DOHH2 (cell line): ENCODE data around the gene RBM5.

ENCODE experiments used
- H3F3A ChIP-seq: fragments of 200-600 bp; sonication (generic), shearing (Covaris generic); 2 replicates; pipeline ENCODE4 v1.6.0; 2016; ENCODE audit warnings: antibody characterized with exemption, mild to moderate bottlenecking; ENCODE audit not compliant: control insufficient read depth, insufficient read depth
- H3K27ac ChIP-seq: fragments of 200-600 bp; sonication (generic); 2 replicates; pipeline ENCODE4 v1.5.1; 2014; ENCODE audit warnings: low read depth, mild to moderate bottlenecking, low read length, moderate library complexity
- H3K27me3 ChIP-seq: fragments of 200-600 bp; sonication (generic); 2 replicates; pipeline ENCODE4 v1.6.1; 2014; ENCODE audit warnings: mild to moderate bottlenecking, low read length, mixed read lengths; ENCODE audit not compliant: control insufficient read depth
- H3K36me3 ChIP-seq: fragments of 200-600 bp; sonication (generic); 2 replicates; pipeline ENCODE4 v1.6.1; 2014; ENCODE audit warnings: mild to moderate bottlenecking, low read length, moderate library complexity, mixed read lengths; ENCODE audit not compliant: control insufficient read depth
- H3K4me1 ChIP-seq: fragments of 200-600 bp; sonication (generic); 2 replicates; pipeline ENCODE4 v1.6.1; 2014; ENCODE audit warnings: mild to moderate bottlenecking, low read length, mixed read lengths; ENCODE audit not compliant: control insufficient read depth
- H3K4me2 ChIP-seq: fragments of 200-600 bp; sonication (generic); 2 replicates; pipeline ENCODE4 v1.6.0; 2014; ENCODE audit warnings: mild to moderate bottlenecking, low read length, moderate library complexity
- H3K4me3 ChIP-seq: fragments of 200-600 bp; sonication (generic); 2 replicates; pipeline ENCODE4 v1.5.1; 2014; ENCODE audit warnings: mild to moderate bottlenecking, low read length, mixed read lengths
- H3K79me2 ChIP-seq: fragments of 200-600 bp; sonication (generic); 2 replicates; pipeline ENCODE4 v1.6.1; 2014; ENCODE audit warnings: mild to moderate bottlenecking, low read length, mixed read lengths; ENCODE audit not compliant: control insufficient read depth
- H3K9me2 ChIP-seq: fragments of 200-600 bp; sonication (generic); replicated peaks from 2 replicates; pipeline ENCODE4 v1.6.1; 2014; ENCODE audit warnings: mild to moderate bottlenecking, low read length, mixed read lengths; ENCODE audit not compliant: control insufficient read depth
- H3K9me3 ChIP-seq: fragments of 200-600 bp; sonication (generic); 2 replicates; pipeline ENCODE4 v1.6.1; 2014; ENCODE audit warnings: antibody characterized with exemption, low read length, mixed read lengths; ENCODE audit not compliant: control insufficient read depth, insufficient read depth
- H4K20me1 ChIP-seq: fragments of 200-600 bp; sonication (generic); 2 replicates; pipeline ENCODE4 v1.6.0; 2014; ENCODE audit warnings: low read depth, mild to moderate bottlenecking, antibody characterized with exemption, low read length, moderate library complexity; ENCODE audit not compliant: control insufficient read depth, insufficient read depth
- EZH2phosphoT487 ChIP-seq: fragments of 200-600 bp; sonication (generic); IDR thresholded peaks from 2 replicates; pipeline ENCODE4 v1.6.1; 2017; ENCODE audit warnings: borderline replicate concordance, mild to moderate bottlenecking, antibody characterized with exemption, low read length, moderate library complexity, mixed read lengths
- TF ChIP-seq, protein P1 (sequence below): fragments of 200-600 bp; sonication (generic); IDR thresholded peaks from one replicate; pipeline ENCODE4 v1.5.1; 2014; ENCODE audit warnings: antibody characterized with exemption, mild to moderate bottlenecking, low read depth, low read length; ENCODE audit not compliant: poor library complexity, severe bottlenecking

Gene RBM5

DNA sequence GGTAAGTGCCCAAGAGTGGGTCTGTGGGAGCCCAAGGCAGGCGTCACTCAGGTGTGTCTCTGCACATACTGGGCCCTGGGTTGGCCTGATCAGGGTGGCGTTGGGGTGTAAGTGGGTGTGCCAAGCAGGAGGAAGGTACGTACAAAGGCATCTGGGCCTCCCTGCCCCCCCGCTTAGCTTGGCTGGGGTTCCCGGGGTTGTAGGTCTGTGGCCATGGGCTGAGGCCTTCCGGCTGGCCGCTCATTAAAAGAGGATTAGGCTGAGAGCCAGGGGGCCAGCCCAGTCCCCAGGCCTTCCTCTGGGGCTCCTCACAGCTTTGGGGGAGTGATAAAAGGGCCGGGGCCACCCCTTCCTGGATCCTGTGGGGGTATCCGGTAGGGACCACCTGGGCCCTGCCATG is 79.7 kb downstream of the RBM5 start:
- no peak overlapping the region for H3K4me3 ChIP-seq
- no peaks in the 10 kb centered on the region for H3K79me2 ChIP-seq
- H3K4me1 ChIP-seq: no peaks in the 10 kb centered on the region
- H3F3A ChIP-seq: no peaks in the 10 kb centered on the region
- H3K4me2 ChIP-seq: no peak overlapping the region
- TF ChIP-seq, protein P1, sequence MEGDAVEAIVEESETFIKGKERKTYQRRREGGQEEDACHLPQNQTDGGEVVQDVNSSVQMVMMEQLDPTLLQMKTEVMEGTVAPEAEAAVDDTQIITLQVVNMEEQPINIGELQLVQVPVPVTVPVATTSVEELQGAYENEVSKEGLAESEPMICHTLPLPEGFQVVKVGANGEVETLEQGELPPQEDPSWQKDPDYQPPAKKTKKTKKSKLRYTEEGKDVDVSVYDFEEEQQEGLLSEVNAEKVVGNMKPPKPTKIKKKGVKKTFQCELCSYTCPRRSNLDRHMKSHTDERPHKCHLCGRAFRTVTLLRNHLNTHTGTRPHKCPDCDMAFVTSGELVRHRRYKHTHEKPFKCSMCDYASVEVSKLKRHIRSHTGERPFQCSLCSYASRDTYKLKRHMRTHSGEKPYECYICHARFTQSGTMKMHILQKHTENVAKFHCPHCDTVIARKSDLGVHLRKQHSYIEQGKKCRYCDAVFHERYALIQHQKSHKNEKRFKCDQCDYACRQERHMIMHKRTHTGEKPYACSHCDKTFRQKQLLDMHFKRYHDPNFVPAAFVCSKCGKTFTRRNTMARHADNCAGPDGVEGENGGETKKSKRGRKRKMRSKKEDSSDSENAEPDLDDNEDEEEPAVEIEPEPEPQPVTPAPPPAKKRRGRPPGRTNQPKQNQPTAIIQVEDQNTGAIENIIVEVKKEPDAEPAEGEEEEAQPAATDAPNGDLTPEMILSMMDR: no peak
- TF ChIP-seq EZH2phosphoT487: no peak
- no peaks in the 10 kb centered on the region for H4K20me1 ChIP-seq
- peaks cover 6% of the 10 kb centered on the region; the same call in 1 of the 2 replicates for H3K27me3 ChIP-seq
- H3K9me3 ChIP-seq: no peaks in the 10 kb centered on the region
- H3K36me3 ChIP-seq: no peaks in the 10 kb centered on the region
- no peak overlapping the region for H3K27ac ChIP-seq
- no peaks in the 10 kb centered on the region for H3K9me2 ChIP-seq
